DMS53 (cell line): ENCODE measurements around the gene WDR81.

Experiments
- DNase-seq: peaks from one replicate; lab custom pipeline; 2025; lab: John Stamatoyannopoulos, UW

WDR81 gene

DNA sequence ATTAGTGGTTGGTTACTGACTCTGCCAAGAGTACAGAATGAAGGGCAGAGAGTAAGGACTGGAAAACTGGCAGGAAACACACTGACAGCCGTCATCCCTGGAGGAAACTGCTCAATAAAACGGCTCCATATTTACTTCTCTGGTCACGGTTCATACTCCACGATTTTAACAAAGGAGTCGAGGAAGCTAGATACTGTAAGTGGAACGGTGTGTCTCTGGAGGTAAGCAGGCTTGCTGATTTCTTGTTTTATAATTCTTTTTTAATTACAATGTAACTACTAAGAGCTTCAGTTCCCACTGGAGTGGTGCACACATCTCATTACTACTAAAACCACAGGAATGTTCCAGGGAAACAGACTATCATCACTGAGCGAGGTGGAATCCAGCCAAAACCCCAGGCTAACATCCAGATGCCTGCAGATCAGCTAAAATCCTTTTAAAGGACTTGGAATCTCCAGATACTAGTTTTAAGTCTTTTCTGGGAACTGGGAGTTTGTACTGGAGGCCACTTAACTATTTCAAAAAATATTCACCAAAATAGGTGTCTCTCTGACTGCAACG lies 55.1 kb downstream of the WDR81 start:
- no peak for DNase-seq

DNA sequence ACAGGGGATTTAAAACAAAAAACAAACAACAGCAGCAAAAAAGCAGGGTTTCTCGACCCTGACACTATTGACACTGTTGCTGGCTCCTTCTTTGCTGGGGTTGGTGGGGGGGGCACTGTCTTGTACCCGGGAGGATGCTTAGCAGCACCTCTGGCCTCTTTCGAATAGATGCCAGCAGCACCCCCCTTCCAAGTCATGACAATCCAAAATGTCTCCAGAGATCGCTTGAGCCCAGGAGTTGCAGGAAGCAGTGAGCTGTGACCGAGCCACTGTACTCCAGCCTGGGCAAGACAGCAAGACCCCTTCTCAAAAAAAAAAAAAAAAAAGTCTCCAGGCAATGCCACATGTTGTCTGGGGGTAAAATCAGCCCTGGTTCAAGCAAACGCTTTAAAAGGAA lies 57.7 kb downstream of the WDR81 start:
- DNase-seq: no peak

DNA sequence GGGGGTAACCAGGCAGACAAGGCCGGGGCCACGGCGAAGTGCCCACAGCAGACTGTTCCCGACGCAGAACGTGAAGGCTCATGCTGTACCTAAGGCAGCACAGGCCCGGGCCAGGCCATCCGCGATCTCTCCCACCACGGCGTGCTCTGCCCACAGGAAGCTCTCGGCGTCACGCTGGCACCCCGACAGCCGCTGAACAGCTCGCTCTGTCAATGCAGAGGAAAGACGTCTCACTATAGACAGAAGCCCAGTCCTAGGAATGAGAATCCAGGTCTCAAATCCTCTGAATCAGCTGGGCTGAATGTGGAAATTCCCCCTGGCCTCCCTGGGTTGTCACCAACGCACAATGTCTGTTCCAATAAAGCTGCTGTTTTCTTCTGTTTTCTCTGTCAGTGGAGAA lies 58.8 kb downstream of the WDR81 start:
- DNase-seq: no peak

DNA sequence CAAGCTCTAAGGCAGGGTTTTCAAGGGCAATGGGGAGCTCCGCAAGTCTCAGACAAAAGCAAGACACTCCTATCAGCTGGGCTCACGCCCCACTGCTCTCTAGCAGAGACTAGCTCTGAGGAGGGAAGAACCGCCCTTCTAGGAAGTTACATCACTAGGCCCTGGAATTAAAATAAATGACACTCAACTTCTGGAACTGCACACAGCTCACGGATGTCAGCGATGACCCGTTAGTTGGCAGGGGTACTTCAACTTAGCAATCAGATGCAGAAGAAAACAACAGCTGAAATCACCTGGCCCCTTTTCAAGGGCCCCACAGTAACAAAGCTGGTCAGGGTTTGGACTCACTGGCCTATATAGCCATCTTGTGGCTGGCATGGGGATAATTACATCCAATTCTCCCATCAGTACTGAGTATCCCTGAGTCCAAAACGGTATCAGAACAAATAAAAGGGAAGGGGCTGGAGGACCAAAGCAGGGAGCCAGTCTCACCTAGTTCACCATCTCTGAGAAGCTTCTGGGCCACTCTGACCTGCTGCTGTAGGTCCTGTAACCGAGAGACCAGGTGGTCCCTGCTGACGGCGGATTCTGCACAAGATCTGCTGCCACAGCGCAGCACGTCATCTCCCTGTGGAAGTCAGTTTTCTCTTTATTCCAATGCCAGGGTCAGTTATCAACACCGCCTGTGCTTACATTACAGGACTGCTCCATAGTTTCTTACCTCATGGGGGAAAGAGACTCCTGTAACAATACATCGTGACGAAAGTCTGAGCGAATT lies 59.5 kb downstream of the WDR81 start:
- DNase-seq: peak; percentile 68

DNA sequence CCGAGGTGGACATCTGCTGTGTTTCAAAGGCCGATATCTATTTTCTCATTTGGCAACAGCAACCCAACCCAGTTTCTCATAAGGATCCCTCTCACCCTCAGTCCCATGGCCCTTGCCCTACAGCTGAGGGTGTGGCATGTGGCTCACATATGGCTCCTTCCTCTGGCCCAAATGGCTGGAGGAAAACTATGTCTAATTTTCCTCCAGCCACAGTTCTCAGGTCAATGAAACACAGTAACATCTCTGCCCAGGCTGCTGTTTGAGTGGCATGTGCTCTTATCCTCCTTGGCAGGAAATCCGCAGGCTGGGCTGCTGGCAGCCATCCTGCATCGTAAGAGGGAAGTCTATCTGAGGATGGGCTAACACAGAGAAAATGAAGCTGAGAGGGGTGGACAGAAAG lies 61.4 kb downstream of the WDR81 start:
- DNase-seq: no peak

DNA sequence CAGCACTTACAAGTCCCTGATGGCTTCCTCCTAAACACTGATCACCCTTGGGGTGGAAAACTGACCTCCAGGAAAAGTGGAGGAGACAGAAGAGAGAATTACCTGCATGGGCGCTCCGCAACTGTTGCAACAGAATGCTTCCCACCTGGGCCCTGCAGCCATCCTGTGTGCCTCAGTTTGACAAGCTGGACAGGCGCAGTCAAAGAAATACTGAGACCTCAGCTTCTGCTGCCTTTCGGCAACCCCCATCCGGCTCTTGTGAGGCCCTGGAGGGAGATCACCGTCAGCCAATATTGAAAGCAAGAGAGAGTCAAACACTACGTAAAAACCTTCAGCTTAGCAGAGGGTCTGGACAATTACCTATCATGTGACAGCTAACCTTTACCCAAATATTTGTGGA lies 62.2 kb downstream of the WDR81 start:
- no peak for DNase-seq

DNA sequence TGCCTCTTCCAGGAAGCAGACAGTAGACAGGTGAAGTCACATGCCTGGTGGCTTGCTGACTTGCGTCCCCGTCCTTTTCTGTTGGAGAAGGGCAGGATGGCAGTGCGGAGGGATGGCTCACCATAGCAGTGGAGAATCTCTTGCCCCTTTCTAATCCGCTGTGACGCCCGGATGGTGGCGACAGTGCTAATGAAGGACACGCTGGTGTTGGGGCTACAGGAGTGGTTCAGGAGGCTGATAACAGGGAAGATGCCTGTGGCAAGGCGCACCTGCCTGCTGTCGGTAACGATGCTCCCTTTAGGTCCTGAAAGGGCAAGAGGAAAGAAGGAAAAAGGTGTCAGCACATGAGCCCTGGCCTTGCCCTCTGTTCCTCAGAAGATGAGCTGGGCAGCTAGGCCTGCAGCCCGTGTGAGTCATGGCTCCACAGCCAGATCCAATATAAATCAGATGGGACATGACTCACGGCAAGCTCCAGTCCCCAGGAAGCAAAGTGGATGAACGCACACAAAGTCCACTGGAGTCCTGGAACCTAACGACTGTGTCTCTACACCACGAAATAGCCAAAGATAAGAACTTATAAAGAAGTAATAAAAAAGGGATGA lies 62.9 kb downstream of the WDR81 start:
- DNase-seq: no peak
